SK-N-MC (cell line): ENCODE measurements around the gene CPVL.

Experiments used
- DNase-seq: peaks from one replicate; pipeline ENCODE4 v3.0.0-alpha.2; 2011; ENCODE audit warnings: low read depth, low spot score
- H3K27ac ChIP-seq: fragments of 200-600 bp; sonication (generic); 2 replicates; pipeline ENCODE4 v1.5.1; 2016; ENCODE audit warnings: mixed run types
- H3K36me3 ChIP-seq: fragments of 200-600 bp; sonication (generic); 2 replicates; pipeline ENCODE4 v1.6.1; 2017; ENCODE audit warnings: antibody characterized with exemption, low read length, mixed read lengths; ENCODE audit not compliant: insufficient read depth
- H3K4me3 ChIP-seq: fragments of 200-600 bp; sonication (generic); 2 replicates; pipeline ENCODE4 v1.5.1; 2016
- H3K9ac ChIP-seq: fragments of 200-600 bp; sonication (generic); 2 replicates; pipeline ENCODE4 v1.8.0; 2017; ENCODE audit warnings: mixed run types, mixed read lengths; ENCODE audit not compliant: insufficient read length
- H3K9me3 ChIP-seq: fragments of 200-600 bp; sonication (generic); 2 replicates; pipeline ENCODE4 v1.6.1; 2017; ENCODE audit warnings: low read depth, mild to moderate bottlenecking, antibody characterized with exemption, low read length, moderate library complexity, mixed read lengths
- EZH2 ChIP-seq: fragments of 200-600 bp; sonication (generic); IDR thresholded peaks from one replicate; pipeline ENCODE4 v1.6.1; 2017; ENCODE audit warnings: antibody characterized with exemption
- FOXP2 ChIP-seq: optimal IDR thresholded peaks from 2 replicates; pipeline ENCODE3; 2011; ENCODE audit warnings: mild to moderate bottlenecking, moderate library complexity; ENCODE audit not compliant: insufficient read depth; ENCODE audit errors: extremely low read length, control extremely low read depth
- POLR2AphosphoS5 ChIP-seq: IDR thresholded peaks from 2 replicates; pipeline ENCODE4 v1.6.1; 2012; ENCODE audit warnings: mild to moderate bottlenecking, low read depth, low read length, borderline replicate concordance

CPVL gene

GRCh38 chr7:29041991-29042390, 104.3 kb downstream of the CPVL start:
- TF ChIP-seq EZH2 (no peak), POLR2AphosphoS5 (no peak), FOXP2 (no peak)
- no peak overlapping the region for H3K27ac ChIP-seq
- DNase-seq, result no peak

GRCh38 chr7:29040579-29040925, 105.8 kb downstream of the CPVL start:
- TF ChIP-seq POLR2AphosphoS5, result no peak
- no peak for TF ChIP-seq FOXP2
- TF ChIP-seq EZH2, result no peak
- Histone ChIP-seq H3K27ac (peak overlapping the region; percentile 95), H3K9ac (peak overlapping the region; percentile 7), H3K4me3 (peak overlapping the region; percentile 64), H3K9me3 (no peaks in the 10 kb centered on the region), H3K36me3 (no peaks in the 10 kb centered on the region)
- DNase-seq, result no peak

More at GRCh38 chr7:29041991-29042390, 104.3 kb downstream of the CPVL start:
- Histone ChIP-seq H3K9ac (no peak overlapping the region), H3K36me3 (no peaks in the 10 kb centered on the region), H3K4me3 (no peak overlapping the region), H3K9me3 (no peaks in the 10 kb centered on the region)

GRCh38 chr7:29039821-29040578, 106.3 kb downstream of the CPVL start:
- H3K9me3 ChIP-seq, result no peaks in the 10 kb centered on the region
- H3K36me3 ChIP-seq, result no peaks in the 10 kb centered on the region
- H3K27ac ChIP-seq, result peak overlapping the region; percentile 95
- DNase-seq, result peak; percentile 78
- H3K4me3 ChIP-seq, result peak overlapping the region; percentile 64
- H3K9ac ChIP-seq, result peak overlapping the region; percentile 29
- TF ChIP-seq FOXP2, result no peak
- no peak; the same call in 1 of the 2 replicates for TF ChIP-seq POLR2AphosphoS5
- no peak for TF ChIP-seq EZH2

GRCh38 chr7:29038463-29038862, 107.9 kb downstream of the CPVL start:
- DNase-seq, result no peak
- no peaks in the 10 kb centered on the region for H3K36me3 ChIP-seq
- H3K27ac ChIP-seq, result peak overlapping the region; percentile 95
- H3K4me3 ChIP-seq, result no peak overlapping the region
- H3K9ac ChIP-seq, result peak overlapping the region; percentile 12
- TF ChIP-seq FOXP2 (no peak), POLR2AphosphoS5 (no peak), EZH2 (no peak)
- H3K9me3 ChIP-seq, result no peaks in the 10 kb centered on the region

- no peaks in the 10 kb centered on the region for H3K36me3 ChIP-seq
- no peak overlapping the region for H3K27ac ChIP-seq
- no peak for DNase-seq
- no peak overlapping the region for H3K9ac ChIP-seq
- TF ChIP-seq POLR2AphosphoS5 (no peak), EZH2 (no peak), FOXP2 (no peak)
- H3K9me3 ChIP-seq, result no peaks in the 10 kb centered on the region
- no peak overlapping the region for H3K4me3 ChIP-seq
Measured at GRCh38 chr7:29035044-29035740, 111.1 kb downstream of the CPVL start.

- TF ChIP-seq POLR2AphosphoS5 (no peak), FOXP2 (no peak), EZH2 (no peak)
- no peaks in the 10 kb centered on the region; the same call in 1 of the 2 replicates for H3K9me3 ChIP-seq
- peaks cover 9% of the 10 kb centered on the region for H3K36me3 ChIP-seq
Measured at GRCh38 chr7:29033584-29033983, 112.8 kb downstream of the CPVL start.

GRCh38 chr7:29032146-29032545, 114.2 kb downstream of the CPVL start:
- Histone ChIP-seq H3K36me3 (peaks cover 23% of the 10 kb centered on the region), H3K9me3 (no peaks in the 10 kb centered on the region; the same call in 1 of the 2 replicates), H3K4me3 (no peak overlapping the region), H3K9ac (no peak overlapping the region), H3K27ac (peak overlapping the region; percentile 88)
- no peak for DNase-seq
- no peak for TF ChIP-seq FOXP2
- no peak for TF ChIP-seq EZH2
- TF ChIP-seq POLR2AphosphoS5, result no peak

More at GRCh38 chr7:29033584-29033983, 112.8 kb downstream of the CPVL start:
- DNase-seq, result no peak
- H3K27ac ChIP-seq, result peak overlapping the region; percentile 38; the same call in 1 of the 2 replicates
- H3K9ac ChIP-seq, result no peak overlapping the region
- no peak overlapping the region for H3K4me3 ChIP-seq

- no peaks in the 10 kb centered on the region; the same call in none of the 2 replicates for H3K9me3 ChIP-seq
- H3K27ac ChIP-seq, result peak overlapping the region; percentile 88
- H3K4me3 ChIP-seq, result peak overlapping the region; percentile 49
- H3K9ac ChIP-seq, result peak overlapping the region; percentile 21
- DNase-seq, result peak; percentile 51
- peaks cover 29% of the 10 kb centered on the region for H3K36me3 ChIP-seq
- TF ChIP-seq EZH2 (no peak), FOXP2 (peak; percentile 27)
Measured at GRCh38 chr7:29030781-29031275, 115.5 kb downstream of the CPVL start.
